Measurements from ENCODE around the gene ELAPOR2.

GRCh38 chr7:87083865-87084519 is 24.5 kb upstream of the ELAPOR2 start:
- TF ChIP-seq CTCF (IDR thresholded peaks at IDR 0.05; ENCODE audit: borderline replicate concordance, extremely low read depth, low read length, poor library complexity, severe bottlenecking) (no peak), EZH2 (IDR thresholded peaks at IDR 0.05; ENCODE audit: borderline replicate concordance, low read depth, low read length, severe bottlenecking) (no peak)
